Upper lobe of right lung (tissue), 1 donor: ENCODE data around the gene ATXN1L. TPM values are rescaled to one million over a fixed set of nuclear protein-coding genes. Genes with fewer than 3 reads are reported as not detected.
"Not testable (repeated sequence)": the region's sequence is repeated elsewhere in the genome, so short reads cannot be mapped to it uniquely, and the experiment has no call there.

Experiments
- ATAC-seq: fragments of 200-7000 bp; cut with Tn5 transposase; one replicate; pipeline ENCODE4 v1.9.1; 2020; ENCODE audit warnings: mild to moderate bottlenecking, moderate library complexity
- DNase-seq: peaks from one replicate; pipeline ENCODE4 v3.0.0-alpha.2; 2020
- H3K27ac ChIP-seq: fragments of 200-600 bp; one replicate; pipeline ENCODE4 v1.8.0; 2022
- H3K27me3 ChIP-seq: fragments of 200-600 bp; one replicate; pipeline ENCODE4 v1.8.0; 2022; ENCODE audit warnings: mild to moderate bottlenecking
- H3K36me3 ChIP-seq: fragments of 200-600 bp; one replicate; pipeline ENCODE4 v1.8.0; 2022
- H3K4me1 ChIP-seq: fragments of 200-600 bp; one replicate; pipeline ENCODE4 v1.8.0; 2022
- H3K4me3 ChIP-seq: fragments of 200-600 bp; one replicate; pipeline ENCODE4 v1.8.0; 2022; ENCODE audit warnings: mild to moderate bottlenecking
- H3K9me3 ChIP-seq: fragments of 200-600 bp; one replicate; pipeline ENCODE4 v1.8.0; 2022
- intact Hi-C: fragments of 100-400 bp; cut with DNase I; formaldehyde crosslinking; loops from one replicate; pipeline ENCODE4 v1.11.0; 2022
- long read RNA-seq: library from polyadenylated mRNA; unstranded; transcript quantifications from one replicate; pipeline ENCODE4 v2.0.0, GENCODE V29; 2021
- total RNA-seq: library from RNA; stranded (reverse); fragmentation: NEBNext Ultra II Directional; extraction: Animal tissue kit (Norgen Biotek cat#: 25700); gene quantifications from one replicate; pipeline ENCODE4 v1.2.1, GENCODE V29; 2021
- TF ChIP-seq, protein P1 (sequence below): fragments of 200-600 bp; IDR thresholded peaks from one replicate; pipeline ENCODE4 v1.8.0; 2022; ENCODE audit warnings: antibody characterized with exemption
- donor health status: DM: no; HTN: yes; CAD: no; lungs with severe emphysema.

Gene ATXN1L
- total RNA-seq: 32.2 TPM
- long read RNA-seq, full-length matches to known transcripts: 2 of 6 reads
- long read RNA-seq, partial matches to known transcripts: 0 of 6 reads
- long read RNA-seq, other reads (novel, unspliced or antisense): 4 of 6 reads

- DNase-seq: peak; percentile 95
- intact Hi-C loops: no loop called here
- TF ChIP-seq, protein P1, sequence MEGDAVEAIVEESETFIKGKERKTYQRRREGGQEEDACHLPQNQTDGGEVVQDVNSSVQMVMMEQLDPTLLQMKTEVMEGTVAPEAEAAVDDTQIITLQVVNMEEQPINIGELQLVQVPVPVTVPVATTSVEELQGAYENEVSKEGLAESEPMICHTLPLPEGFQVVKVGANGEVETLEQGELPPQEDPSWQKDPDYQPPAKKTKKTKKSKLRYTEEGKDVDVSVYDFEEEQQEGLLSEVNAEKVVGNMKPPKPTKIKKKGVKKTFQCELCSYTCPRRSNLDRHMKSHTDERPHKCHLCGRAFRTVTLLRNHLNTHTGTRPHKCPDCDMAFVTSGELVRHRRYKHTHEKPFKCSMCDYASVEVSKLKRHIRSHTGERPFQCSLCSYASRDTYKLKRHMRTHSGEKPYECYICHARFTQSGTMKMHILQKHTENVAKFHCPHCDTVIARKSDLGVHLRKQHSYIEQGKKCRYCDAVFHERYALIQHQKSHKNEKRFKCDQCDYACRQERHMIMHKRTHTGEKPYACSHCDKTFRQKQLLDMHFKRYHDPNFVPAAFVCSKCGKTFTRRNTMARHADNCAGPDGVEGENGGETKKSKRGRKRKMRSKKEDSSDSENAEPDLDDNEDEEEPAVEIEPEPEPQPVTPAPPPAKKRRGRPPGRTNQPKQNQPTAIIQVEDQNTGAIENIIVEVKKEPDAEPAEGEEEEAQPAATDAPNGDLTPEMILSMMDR: no peak
- peak; percentile 99 for ATAC-seq
- no peaks in the 10 kb centered on the region for H3K27me3 ChIP-seq
- H3K27ac ChIP-seq: peak within 1 kb of the TSS; percentile 97
- peak within 1 kb of the TSS; percentile 100 for H3K4me3 ChIP-seq
- peaks cover 10% of the 10 kb centered on the region for H3K4me1 ChIP-seq
- H3K36me3 ChIP-seq: peaks cover 28% of the 10 kb centered on the region
- H3K9me3 ChIP-seq: no peaks in the 10 kb centered on the region
Observed at GRCh38 chr16:71845639-71846430, at the start of gene ATXN1L. Gene ATXN1L, plus strand, starts transcription at chr16:71845976. Its CDS starts 3,765 bp downstream, at chr16:71849741.

DNA sequence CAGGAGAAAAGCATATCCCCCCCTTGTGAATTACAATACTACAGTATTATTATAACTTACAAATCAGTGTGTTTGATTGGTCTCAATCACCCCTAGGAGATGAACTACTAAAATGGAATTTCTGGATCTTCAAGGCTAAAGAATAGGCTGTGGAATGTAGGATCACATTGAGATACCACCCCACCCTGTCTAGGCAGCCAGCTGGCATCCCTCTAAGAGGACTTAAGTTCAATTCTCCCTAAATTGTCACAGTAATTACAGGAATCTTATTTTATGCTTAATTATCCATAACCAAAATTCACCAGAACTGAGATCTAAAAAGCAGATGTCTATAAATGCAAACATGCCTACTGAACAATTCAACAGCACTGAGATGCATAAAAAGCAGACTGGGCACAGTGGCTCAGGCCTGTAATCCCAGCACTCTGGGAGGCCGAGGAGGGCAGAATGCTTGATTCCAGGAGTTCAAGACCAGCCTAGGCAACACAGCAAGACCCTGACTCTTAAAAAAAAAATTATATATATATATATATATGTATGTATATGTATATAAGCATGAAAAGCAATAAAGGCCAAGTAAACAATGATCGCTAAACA is 49.2 kb upstream of the ATXN1L start:
- Histone ChIP-seq H3K9me3 (no peaks in the 10 kb centered on the region), H3K27ac (no peak overlapping the region), H3K4me3 (no peak overlapping the region), H3K4me1 (peaks cover 28% of the 10 kb centered on the region), H3K27me3 (no peaks in the 10 kb centered on the region), H3K36me3 (peaks cover 42% of the 10 kb centered on the region)
- ATAC-seq (no peak), DNase-seq (no peak)
- TF ChIP-seq, protein P1: no peak
- intact Hi-C loops: no loop called here

DNA sequence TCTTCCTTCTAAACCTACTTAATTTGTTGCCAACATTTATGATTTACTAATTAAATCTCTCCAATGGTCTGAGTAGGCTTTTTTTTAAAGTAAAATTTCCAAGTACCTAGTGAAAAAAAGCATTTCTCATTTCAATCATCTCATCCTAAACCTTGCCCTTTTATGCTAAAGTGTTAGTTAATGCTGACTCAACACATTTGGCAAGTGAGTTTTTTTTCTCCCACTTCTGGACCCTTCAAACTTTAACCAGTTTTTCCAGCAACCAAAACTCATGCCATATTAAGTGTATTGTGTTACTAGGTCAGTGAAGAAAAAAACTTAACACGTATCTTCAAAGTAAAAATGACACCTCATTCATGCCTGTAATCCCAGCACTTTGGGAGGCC is 42.5 kb upstream of the ATXN1L start:
- no peak overlapping the region for H3K27ac ChIP-seq
- H3K36me3 ChIP-seq: peaks cover 35% of the 10 kb centered on the region
- TF ChIP-seq, protein P1: no peak
- DNase-seq: no peak
- ATAC-seq: no peak
- H3K27me3 ChIP-seq: no peaks in the 10 kb centered on the region
- peaks cover 34% of the 10 kb centered on the region for H3K4me1 ChIP-seq
- no peaks in the 10 kb centered on the region for H3K9me3 ChIP-seq
- no peak overlapping the region for H3K4me3 ChIP-seq
- intact Hi-C loops: no loop called here

DNA sequence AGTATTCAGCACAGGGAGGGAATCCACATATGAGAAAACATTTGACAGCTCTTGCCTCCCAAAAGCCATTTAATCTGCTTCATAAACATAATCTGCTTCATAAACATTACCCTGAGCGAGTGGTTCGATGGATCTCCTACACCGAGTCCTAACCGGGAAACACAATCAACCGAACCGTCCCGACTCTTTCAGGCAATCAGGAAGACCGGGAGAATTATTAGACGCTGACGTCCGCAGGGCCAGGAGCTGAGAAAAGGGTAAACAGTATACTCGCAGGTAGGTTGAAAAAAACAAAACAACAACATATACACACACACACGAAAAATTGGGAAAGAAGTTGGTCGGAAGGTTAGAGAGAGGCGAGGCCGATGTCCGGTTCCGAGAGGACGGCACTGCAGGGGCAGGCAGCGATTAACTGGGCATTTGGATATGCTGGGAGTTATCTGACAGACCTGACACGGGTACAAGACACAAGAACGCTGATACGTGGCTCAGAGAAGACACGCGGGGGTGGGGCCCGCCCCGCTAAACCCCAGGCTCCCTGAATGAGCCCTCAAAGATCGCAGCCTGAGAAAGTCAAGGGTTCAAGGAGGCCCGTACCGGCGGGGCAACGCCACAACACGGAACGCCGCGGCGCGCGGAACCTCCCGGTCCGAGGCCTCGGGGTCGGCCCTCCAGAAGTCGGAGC is 37.7 kb upstream of the ATXN1L start:
- Histone ChIP-seq H3K9me3 (no peaks in the 10 kb centered on the region), H3K36me3 (peaks cover 13% of the 10 kb centered on the region), H3K4me1 (peaks cover 38% of the 10 kb centered on the region), H3K4me3 (peak overlapping the region; percentile 99), H3K27ac (peak overlapping the region; percentile 100), H3K27me3 (no peaks in the 10 kb centered on the region)
- ATAC-seq (peak; percentile 33), DNase-seq (no peak)
- intact Hi-C loops: no loop called here
- TF ChIP-seq, protein P1: no peak

GRCh38 chr16:71808593-71809459 is 37.0 kb upstream of the ATXN1L start, which contains the start of gene AP1G1:
Gene AP1G1, minus strand, starts transcription at chr16:71808834. Its CDS starts 19,355 bp downstream, at chr16:71789479.
- Histone ChIP-seq H3K4me3 (peak within 1 kb of the TSS; percentile 99), H3K27ac (peak within 1 kb of the TSS; percentile 100), H3K4me1 (peaks cover 34% of the 10 kb centered on the region), H3K36me3 (peaks cover 13% of the 10 kb centered on the region), H3K27me3 (no peaks in the 10 kb centered on the region), H3K9me3 (no peaks in the 10 kb centered on the region)
- ATAC-seq (peak; percentile 98), DNase-seq (peak; percentile 97)
- TF ChIP-seq, protein P1: no peak
- intact Hi-C loops: no loop called here

DNA sequence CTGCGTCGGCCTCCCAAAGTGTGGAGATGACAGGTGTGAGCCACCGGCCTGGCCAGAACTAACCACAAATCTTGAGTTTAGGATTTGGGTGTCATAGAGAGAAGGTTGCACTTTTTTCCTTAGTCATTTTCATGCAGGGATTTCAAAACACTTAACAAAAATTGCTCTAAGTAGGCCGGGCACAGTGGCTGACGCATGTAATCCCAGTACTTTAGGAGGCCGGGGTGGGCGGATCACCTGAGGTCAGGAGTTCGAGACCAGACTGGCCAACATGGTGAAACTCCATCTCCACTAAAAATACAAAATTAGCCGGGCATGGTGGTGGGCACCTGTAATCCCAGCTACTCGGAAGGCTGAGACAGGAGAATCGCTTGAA is 35.6 kb upstream of the ATXN1L start:
- H3K36me3 ChIP-seq, H3K9me3 ChIP-seq, H3K4me3 ChIP-seq, ATAC-seq, H3K27me3 ChIP-seq, intact Hi-C loops: not testable (repeated sequence)
- H3K4me1 ChIP-seq: peaks cover 34% of the 10 kb centered on the region
- DNase-seq: peak; percentile 67
- H3K27ac ChIP-seq: peak overlapping the region; percentile 100
